Bronchial epithelial cell (primary cell): ENCODE measurements around the gene TMEM200B. TPM values are rescaled to one million over a fixed set of nuclear protein-coding genes. Genes with fewer than 3 reads are reported as not detected.
"Not testable (repeated sequence)": the region's sequence is repeated elsewhere in the genome, so short reads cannot be mapped to it uniquely, and the experiment has no call there.

ENCODE experiments used
- DNase-seq: peaks from one replicate; pipeline ENCODE4 v3.0.0-alpha.2; 2010; ENCODE audit warnings: low read depth
- FAIRE-seq: peaks from 2 replicates; lab custom pipeline; 2011; peaks lifted over from hg19 to GRCh38; lab: Jason Lieb, UNC
- H3K27me3 ChIP-seq: 2 replicates; pipeline ENCODE4 v1.5.1; 2011; ENCODE audit warnings: low read length; ENCODE audit not compliant: control insufficient read depth, insufficient read depth
- H3K36me3 ChIP-seq: 2 replicates; pipeline ENCODE4 v1.5.1; 2011; ENCODE audit warnings: low read length; ENCODE audit not compliant: control insufficient read depth, insufficient read depth
- H3K4me3 ChIP-seq: 2 replicates; pipeline ENCODE4 v1.5.1; 2011; ENCODE audit warnings: mild to moderate bottlenecking, low read depth, low read length, control low read depth
- total RNA-seq: library from RNA; depleted of rRNA; stranded (reverse); fragments of >200 nt; gene quantifications from 2 replicates; pipeline ENCODE4 v1.2.1, GENCODE V29; 2014
- TF ChIP-seq, protein P1 (sequence below): IDR thresholded peaks from 2 replicates; pipeline ENCODE4 v1.5.1; 2011; ENCODE audit warnings: mild to moderate bottlenecking, moderate library complexity, low read length, control low read depth, inconsistent platforms; ENCODE audit not compliant: insufficient read depth, severe bottlenecking

The TMEM200B gene
- total RNA-seq, 1 donor from 2014 or later, result 1.1 TPM

DNA sequence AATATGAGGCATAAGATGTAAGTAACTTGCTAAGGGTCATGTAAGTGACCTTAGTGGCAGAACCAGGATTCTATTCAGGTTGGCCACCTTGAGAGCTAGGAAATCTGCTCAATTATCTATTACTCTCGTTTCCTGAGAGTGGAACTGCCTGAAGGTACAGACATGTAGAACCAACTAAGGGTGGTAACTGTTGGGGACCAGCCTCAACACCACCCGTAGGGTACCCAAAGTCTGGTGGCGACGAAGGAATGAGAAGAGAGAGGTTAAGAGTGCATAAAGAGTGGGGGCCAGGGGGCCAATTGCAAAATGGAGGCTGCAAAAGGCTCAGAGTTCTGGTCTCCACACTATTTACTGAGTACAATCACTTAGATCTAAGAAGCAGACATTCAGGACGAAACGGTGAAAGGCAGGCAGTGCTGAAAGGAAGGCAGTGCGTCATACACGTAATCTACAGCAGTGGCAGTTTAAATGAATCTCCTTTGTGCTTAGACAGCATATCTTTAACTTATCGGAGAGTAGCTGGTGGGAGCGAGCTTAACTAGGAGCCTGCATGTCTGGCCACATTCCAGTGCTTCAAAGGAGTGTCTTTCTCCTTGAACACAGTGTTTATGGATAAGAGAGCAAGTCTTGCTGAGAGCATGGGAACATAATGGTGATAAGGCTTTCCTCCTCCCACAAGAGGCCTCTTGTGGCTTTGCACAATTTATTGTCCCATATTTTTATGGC lies 33.0 kb upstream of the TMEM200B start:
- TF ChIP-seq, protein P1, sequence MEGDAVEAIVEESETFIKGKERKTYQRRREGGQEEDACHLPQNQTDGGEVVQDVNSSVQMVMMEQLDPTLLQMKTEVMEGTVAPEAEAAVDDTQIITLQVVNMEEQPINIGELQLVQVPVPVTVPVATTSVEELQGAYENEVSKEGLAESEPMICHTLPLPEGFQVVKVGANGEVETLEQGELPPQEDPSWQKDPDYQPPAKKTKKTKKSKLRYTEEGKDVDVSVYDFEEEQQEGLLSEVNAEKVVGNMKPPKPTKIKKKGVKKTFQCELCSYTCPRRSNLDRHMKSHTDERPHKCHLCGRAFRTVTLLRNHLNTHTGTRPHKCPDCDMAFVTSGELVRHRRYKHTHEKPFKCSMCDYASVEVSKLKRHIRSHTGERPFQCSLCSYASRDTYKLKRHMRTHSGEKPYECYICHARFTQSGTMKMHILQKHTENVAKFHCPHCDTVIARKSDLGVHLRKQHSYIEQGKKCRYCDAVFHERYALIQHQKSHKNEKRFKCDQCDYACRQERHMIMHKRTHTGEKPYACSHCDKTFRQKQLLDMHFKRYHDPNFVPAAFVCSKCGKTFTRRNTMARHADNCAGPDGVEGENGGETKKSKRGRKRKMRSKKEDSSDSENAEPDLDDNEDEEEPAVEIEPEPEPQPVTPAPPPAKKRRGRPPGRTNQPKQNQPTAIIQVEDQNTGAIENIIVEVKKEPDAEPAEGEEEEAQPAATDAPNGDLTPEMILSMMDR, result no peak
- peaks cover 26% of the 10 kb centered on the region for H3K36me3 ChIP-seq
- DNase-seq (no peak), FAIRE-seq (no peak)
- no peak overlapping the region for H3K4me3 ChIP-seq
- H3K27me3 ChIP-seq, result no peaks in the 10 kb centered on the region

DNA sequence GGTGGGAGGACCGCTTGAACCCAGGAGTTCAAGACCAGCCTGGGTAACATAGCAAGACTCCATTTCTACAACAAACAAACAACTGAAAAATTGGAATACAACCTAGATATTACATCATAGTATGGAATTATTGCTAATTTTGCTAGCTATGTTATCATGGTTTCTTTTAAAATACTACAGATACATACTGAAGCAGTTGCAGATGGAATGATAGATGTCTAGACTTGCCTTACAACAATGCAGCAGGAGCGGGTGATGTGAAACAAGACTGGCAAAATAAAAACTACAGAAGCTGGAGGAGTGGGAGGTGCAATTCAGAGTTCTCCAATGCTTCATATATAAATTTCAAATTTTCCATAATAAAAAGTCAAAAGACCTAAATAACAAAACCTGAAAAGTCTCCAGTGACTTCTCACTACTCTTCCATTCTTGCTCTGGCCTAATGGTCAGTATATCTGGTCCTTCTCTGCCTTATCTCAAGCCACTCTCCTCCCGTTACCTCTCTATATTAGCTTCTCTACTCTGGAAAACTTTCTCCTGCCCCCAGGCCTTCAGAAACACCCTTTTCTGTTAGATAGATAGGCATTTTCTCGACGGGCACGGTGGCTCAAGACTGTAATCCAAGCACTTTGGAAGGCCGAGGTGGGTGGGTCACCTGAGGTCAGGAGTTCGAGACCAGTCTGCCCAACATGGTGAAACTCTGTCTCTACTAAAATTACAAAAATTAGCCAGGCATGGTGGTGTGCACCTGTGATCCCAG lies 28.5 kb upstream of the TMEM200B start:
- H3K4me3 ChIP-seq, result no peak overlapping the region
- TF ChIP-seq, protein P1, result no peak
- no peak for FAIRE-seq
- DNase-seq, result no peak
- H3K27me3 ChIP-seq, result no peaks in the 10 kb centered on the region
- peaks cover 32% of the 10 kb centered on the region for H3K36me3 ChIP-seq

DNA sequence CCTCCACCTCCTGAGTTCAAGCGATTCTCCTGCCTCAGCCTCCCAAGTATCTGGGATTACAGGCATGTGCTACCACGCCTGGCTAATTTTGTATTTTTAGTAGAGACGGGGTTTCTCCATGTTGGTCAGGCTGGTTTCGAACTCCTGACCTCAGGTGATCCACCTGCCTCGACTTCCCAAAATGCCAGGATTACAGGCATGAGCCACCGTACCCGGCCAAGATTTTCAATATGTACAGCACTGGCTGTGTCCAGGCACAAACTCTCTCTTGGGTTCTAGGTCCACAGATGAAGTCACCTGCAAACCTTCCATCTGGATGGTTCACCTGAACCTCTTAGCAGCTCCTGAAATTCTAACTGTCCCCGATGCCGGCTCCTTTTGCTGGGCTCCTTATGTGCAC lies 26.6 kb upstream of the TMEM200B start:
- H3K4me3 ChIP-seq, FAIRE-seq, H3K27me3 ChIP-seq, DNase-seq: not testable (repeated sequence)
- peaks cover 33% of the 10 kb centered on the region for H3K36me3 ChIP-seq

DNA sequence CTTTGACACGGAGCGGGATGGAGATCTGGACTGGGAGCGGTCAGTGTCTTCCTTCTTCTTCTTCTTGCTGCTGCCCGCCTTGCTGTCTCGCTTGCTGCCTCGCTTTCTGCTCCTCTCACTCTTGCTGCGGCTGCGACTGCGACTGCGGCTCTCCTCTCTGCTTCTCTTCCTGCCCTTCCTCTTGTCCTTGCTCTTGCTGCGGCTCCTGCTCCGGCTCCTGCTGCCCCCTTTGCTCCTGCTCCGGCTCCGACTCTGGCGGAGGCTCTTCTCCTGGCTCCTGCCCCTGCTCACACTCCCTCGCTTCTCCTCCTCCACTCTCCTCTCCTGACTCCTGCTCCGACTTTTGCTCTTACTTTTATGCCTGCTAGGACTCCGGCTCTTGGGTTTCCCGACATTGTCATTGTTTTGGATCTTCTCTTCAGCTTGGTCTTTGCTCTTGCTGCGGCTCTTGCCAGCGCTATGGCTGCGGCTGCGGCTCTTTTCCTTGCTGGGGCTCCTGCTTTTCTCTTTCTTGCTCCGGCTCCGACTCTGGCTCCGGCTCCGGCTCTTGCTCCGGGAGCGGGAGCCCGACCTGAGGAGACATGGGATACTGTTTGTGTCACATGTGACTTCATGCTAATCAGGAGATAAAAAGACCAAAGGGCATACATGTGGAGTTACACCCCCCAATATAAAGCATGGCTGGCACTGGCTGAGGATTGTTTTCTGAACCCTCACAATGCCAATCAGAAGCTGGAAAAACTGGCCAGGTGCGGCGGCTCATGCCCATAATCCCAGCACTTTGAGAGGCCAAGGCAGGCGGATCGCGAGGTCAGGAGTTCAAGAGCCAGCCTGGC lies 25.2 kb upstream of the TMEM200B start:
- DNase-seq (no peak), FAIRE-seq (no peak)
- H3K4me3 ChIP-seq, result no peak overlapping the region
- TF ChIP-seq, protein P1, result no peak
- H3K36me3 ChIP-seq, result peaks cover 30% of the 10 kb centered on the region
- no peaks in the 10 kb centered on the region for H3K27me3 ChIP-seq

DNA sequence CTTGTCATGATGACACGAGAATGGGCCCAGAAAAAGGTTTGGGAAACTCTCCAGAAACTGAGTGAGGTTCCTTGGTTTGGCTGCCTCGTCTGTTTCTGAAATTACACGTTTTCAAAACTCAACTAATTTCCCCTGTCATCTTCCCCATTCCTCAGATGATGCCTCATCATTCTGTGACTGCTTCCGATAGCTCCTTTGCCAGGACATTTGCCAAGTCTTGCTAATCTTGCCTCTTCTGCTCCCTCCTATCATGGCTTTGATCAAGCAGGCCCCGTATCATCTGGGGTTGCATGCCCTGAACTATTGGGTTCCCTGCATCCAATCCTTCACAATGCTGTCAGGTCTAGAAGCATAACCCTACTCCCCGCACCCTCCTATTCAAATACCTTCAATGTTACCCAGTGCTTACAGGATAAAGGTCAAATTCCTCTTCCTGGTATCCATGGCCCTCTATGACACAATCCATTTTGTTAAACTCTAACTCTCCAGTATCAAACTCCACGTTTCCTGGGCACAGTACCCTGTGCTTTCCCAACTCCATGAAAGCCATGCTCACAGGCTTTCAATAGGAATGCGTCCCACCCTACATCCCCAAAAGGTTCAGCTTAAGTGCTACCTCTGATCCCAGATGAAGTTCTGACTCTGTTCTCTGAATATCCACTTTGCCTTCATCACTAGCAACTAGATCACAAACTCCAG lies 22.2 kb upstream of the TMEM200B start:
- TF ChIP-seq, protein P1, result no peak
- peaks cover 18% of the 10 kb centered on the region for H3K36me3 ChIP-seq
- DNase-seq (peak; percentile 34), FAIRE-seq (peak; percentile 7)
- no peak overlapping the region for H3K4me3 ChIP-seq
- H3K27me3 ChIP-seq, result no peaks in the 10 kb centered on the region
